Stimulated activated CD4-positive, alpha-beta T cell treated with anti-CD3 and anti-CD28 coated beads, Interleukin-15, amount 100 ng/mL, for 24 hours (primary cell): ENCODE results near the gene CTDP1.

Experiments used
- DNase-seq: peaks from one replicate; pipeline ENCODE4 v3.0.0-alpha.2; 2020

CTDP1 gene

DNA sequence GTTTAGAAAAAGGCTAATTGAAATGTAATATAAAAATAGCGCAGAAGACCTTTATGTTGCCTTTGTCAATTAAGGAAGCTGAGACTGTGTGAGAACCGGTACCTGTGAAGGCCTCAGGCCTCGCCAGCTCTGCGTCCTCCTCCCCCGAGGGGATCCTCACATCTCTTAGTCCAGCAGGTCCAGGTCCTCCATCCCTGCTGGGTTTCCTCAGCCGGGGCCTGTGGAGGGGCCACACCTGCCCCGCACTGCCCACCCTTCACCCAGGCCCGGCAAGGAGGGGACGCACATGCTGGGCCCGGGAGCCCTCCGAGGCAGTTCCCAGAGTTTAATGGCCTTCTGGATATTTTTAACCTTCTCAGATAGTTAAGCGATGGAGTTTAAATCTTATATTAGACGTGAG lies 121.6 kb downstream of the CTDP1 start:
- DNase-seq: no peak

DNA sequence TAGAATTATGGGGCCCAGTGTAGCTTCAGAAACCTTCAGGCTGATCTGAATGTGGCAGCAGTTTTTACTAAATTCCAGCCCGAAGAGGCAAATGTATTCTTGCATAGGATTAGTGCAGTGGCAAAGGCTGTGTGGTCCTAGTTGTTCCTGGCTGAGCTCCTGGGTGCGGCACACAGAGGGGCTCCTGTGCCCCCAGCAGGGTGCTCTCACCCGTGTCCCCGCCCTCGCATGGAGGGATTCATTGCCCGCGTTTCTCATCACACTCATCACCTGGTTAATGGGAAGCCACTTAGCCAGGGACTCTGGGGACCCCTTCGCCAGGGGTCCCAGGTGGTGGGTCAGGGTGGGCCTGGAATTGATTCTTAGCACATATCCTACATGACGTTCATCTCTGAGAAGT lies 122.0 kb downstream of the CTDP1 start:
- DNase-seq: no peak

DNA sequence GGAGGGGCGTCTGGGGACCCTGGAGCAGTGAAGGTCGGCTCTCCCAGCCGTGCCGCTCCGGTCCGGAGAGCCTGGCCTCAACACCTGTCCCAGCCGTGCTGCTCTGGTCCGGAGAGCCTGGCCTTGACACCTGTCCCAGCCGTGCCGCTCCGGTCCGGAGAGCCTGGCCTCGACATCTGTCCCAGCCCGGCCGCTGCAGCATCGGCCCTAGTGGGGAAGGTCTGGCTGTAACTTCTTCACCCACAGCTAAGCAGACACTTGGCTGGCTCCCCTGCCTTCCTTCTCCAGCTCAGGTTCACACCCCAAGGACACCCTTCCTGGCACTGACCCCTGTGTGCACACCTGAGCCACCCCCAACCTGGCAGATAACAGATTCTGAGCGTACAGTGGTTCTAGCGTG lies 122.7 kb downstream of the CTDP1 start:
- DNase-seq: no peak

DNA sequence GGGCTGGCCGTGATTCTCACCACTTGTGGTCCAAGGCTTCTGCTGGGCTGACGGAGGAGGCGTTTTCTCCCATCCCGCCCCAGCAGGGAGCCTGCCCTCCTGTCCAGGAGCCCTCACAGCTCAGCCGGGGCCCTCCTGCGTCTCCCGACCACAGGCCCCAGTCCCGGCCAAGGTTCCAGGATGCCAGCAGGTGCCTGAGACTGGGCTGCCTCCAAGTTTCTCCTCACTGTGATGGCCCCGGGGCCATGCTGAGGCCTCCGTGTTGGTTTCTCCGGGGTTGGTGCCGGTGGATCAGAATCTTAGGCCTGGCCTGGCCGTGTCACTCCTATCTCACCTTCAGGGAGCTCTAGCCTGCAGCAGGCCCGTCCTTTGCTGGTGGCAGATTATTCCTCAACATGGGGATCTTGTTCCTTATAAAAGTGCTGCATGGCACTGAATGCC lies 124.0 kb downstream of the CTDP1 start:
- DNase-seq: no peak
